Activated CD4-positive, CD25-positive, alpha-beta regulatory T cell treated with anti-CD3 and anti-CD28 coated beads, Interleukin-2, amount 50 U/mL, for 72 hours (primary cell): ENCODE results near the gene RAB25.
"Not testable (repeated sequence)": the region's sequence is repeated elsewhere in the genome, so short reads cannot be mapped to it uniquely, and the experiment has no call there.

Experiments
- DNase-seq: peaks from one replicate; pipeline ENCODE4 v3.0.0; 2021

Gene RAB25

GRCh38 chr1:156060937-156061636, at the start of gene RAB25:
RAB25 (plus strand) TSS chr1:156061160; CDS start chr1:156061401, 241 bp downstream.
- DNase-seq, result no peak

- DNase-seq, result no peak
Measured at GRCh38 chr1:156012051-156012817, 48.7 kb upstream of the RAB25 start.

GRCh38 chr1:156014829-156015228, 46.1 kb upstream of the RAB25 start:
- no peak for DNase-seq

- no peak for DNase-seq
Measured at GRCh38 chr1:156019946-156020292, 41.0 kb upstream of the RAB25 start.

GRCh38 chr1:156020293-156021092, 40.5 kb upstream of the RAB25 start, which contains the start of gene SSR2:
SSR2 (minus strand) TSS chr1:156020951; CDS start chr1:156020167, 784 bp downstream.
- DNase-seq, result peak; percentile 76

GRCh38 chr1:156021093-156021428, 39.9 kb upstream of the RAB25 start:
- no peak for DNase-seq

GRCh38 chr1:156021954-156022353, 39.0 kb upstream of the RAB25 start:
- no peak for DNase-seq

GRCh38 chr1:156024801-156025200, 36.2 kb upstream of the RAB25 start:
- DNase-seq, result no peak

- no peak for DNase-seq
Measured at GRCh38 chr1:156025876-156026275, 35.1 kb upstream of the RAB25 start.

GRCh38 chr1:156026588-156026987, 34.4 kb upstream of the RAB25 start:
- DNase-seq, result no peak

GRCh38 chr1:156033011-156033410, 27.9 kb upstream of the RAB25 start:
- DNase-seq, result no peak

- DNase-seq, result not testable (repeated sequence)
Measured at GRCh38 chr1:156034991-156035390, 26.0 kb upstream of the RAB25 start.

GRCh38 chr1:156042828-156043227, 18.1 kb upstream of the RAB25 start:
- DNase-seq, result no peak

GRCh38 chr1:156045076-156045475, 15.9 kb upstream of the RAB25 start:
- DNase-seq, result no peak

- no peak for DNase-seq
Measured at GRCh38 chr1:156048663-156049258, 12.2 kb upstream of the RAB25 start.

GRCh38 chr1:156050376-156050775, 10.6 kb upstream of the RAB25 start:
- no peak for DNase-seq

- no peak for DNase-seq
Measured at GRCh38 chr1:156051011-156051725, 9.8 kb upstream of the RAB25 start.

- DNase-seq, result peak; percentile 61
Measured at GRCh38 chr1:156052862-156053767, 7.8 kb upstream of the RAB25 start.

GRCh38 chr1:156053768-156054499, 7.0 kb upstream of the RAB25 start, which contains the start of gene UBQLN4:
UBQLN4 (minus strand) TSS chr1:156053798; CDS start chr1:156053701, 97 bp downstream.
- peak; percentile 83 for DNase-seq

- DNase-seq, result peak; percentile 91
Measured at GRCh38 chr1:156054500-156055280, 6.3 kb upstream of the RAB25 start, which contains the start of gene LAMTOR2. LAMTOR2 (plus strand) TSS chr1:156054782; CDS start chr1:156054890, 108 bp downstream.
